GM12878 (cell line): ENCODE data around the gene CTIF. TPM values are rescaled to one million over a fixed set of nuclear protein-coding genes. Genes with fewer than 3 reads are reported as not detected.
A peak's percentile ranks its signal among the peaks of the same experiment; 100 is the strongest.

Source experiments
- ATAC-seq: fragments of 200-7000 bp; cut with Tn5 transposase; 3 replicates; pipeline ENCODE4 v1.9.1; 2020; ENCODE audit warnings: mild to moderate bottlenecking, moderate library complexity
- BruUV-seq: library from RNA; stranded (reverse); fragments of 400-500 nt; replicated peaks from 2 replicates; lab custom pipeline; 2021; lab: Mats Ljungman, UMichigan
- CTCF ChIA-PET: fragments of 300-600 bp; sonication (Branson Sonifier 250); formaldehyde crosslinking; extraction: SDS; loops from one replicate; lab custom pipeline; 2021; ENCODE audit warnings: inconsistent platforms; lab: Yijun Ruan, JAX
- POLR2A ChIA-PET: fragments of 350-600 bp; formaldehyde crosslinking; extraction: SDS; loops from one replicate; lab custom pipeline; 2021; ENCODE audit warnings: inconsistent platforms; lab: Charles Lee
- RAD21 ChIA-PET: fragments of 300-600 bp; sonication (Branson Sonifier 250); formaldehyde crosslinking; loops from one replicate; lab custom pipeline; 2023; ENCODE audit warnings: antibody characterized with exemption; ENCODE audit not compliant: unreplicated experiment; lab: Charles Lee
- SMC1A ChIA-PET: fragments of 300-600 bp; sonication (Branson Sonifier 250); formaldehyde crosslinking; loops from one replicate; lab custom pipeline; 2023; ENCODE audit not compliant: unreplicated experiment, uncharacterized antibody; lab: Charles Lee
- DNase-seq: peaks from one replicate; pipeline ENCODE4 v3.0.0-alpha.2; 2011; ENCODE audit warnings: low read depth, low spot score
- FAIRE-seq: peaks from 3 replicates; lab custom pipeline; 2011; peaks lifted over from hg19 to GRCh38; lab: Jason Lieb, UNC
- H2AFZ ChIP-seq: 2 replicates; pipeline ENCODE4 v1.6.0; 2011; ENCODE audit warnings: low read depth, low read length, control low read depth; ENCODE audit not compliant: control insufficient read depth
- H3K27ac ChIP-seq: 2 replicates; pipeline ENCODE4 v1.5.1; 2011; ENCODE audit warnings: control low read depth; ENCODE audit not compliant: control insufficient read depth, insufficient read depth
- H3K27me3 ChIP-seq, 2 experiments: replicated peaks in 1 of 2; 2 replicates each; pipeline versions ENCODE4 v1.6.0 to v1.6.1; 2011; ENCODE audit warnings: low read length in 1 of 2; ENCODE audit not compliant: control insufficient read depth in 2 of 2, insufficient read depth in 2 of 2
- H3K36me3 ChIP-seq, 2 experiments: 2 replicates each; pipeline ENCODE4 v1.5.1; 2011; ENCODE audit warnings: low read length in 1 of 2; ENCODE audit not compliant: control insufficient read depth in 2 of 2, insufficient read depth in 2 of 2
- H3K4me1 ChIP-seq: 2 replicates; pipeline ENCODE4 v1.6.1; 2011; ENCODE audit warnings: mild to moderate bottlenecking, low read length, moderate library complexity, mixed read lengths; ENCODE audit not compliant: control insufficient read depth, insufficient read depth
- H3K4me2 ChIP-seq: 2 replicates; pipeline ENCODE4 v1.6.0; 2011; ENCODE audit warnings: control low read depth; ENCODE audit not compliant: control insufficient read depth, insufficient read depth
- H3K4me3 ChIP-seq: fragments of 200-600 bp; sonication (generic); 2 replicates; pipeline ENCODE4 v1.5.1; 2016
- H3K79me2 ChIP-seq: 2 replicates; pipeline ENCODE4 v1.6.0; 2011; ENCODE audit warnings: low read length; ENCODE audit not compliant: control insufficient read depth, insufficient read depth
- H3K9ac ChIP-seq: 2 replicates; pipeline ENCODE4 v1.8.0; 2011; ENCODE audit warnings: low read length, control low read depth, mixed read lengths; ENCODE audit not compliant: control insufficient read depth, insufficient read depth
- H3K9me3 ChIP-seq: replicated peaks from 3 replicates; pipeline ENCODE4 v1.5.1; 2011; ENCODE audit warnings: mild to moderate bottlenecking, low read length; ENCODE audit not compliant: control insufficient read depth, insufficient read depth
- H4K20me1 ChIP-seq: 2 replicates; pipeline ENCODE4 v1.6.0; 2011; ENCODE audit not compliant: control insufficient read depth, insufficient read depth
- DPF2 ChIP-seq: fragments of 450-650 bp; IDR thresholded peaks from 2 replicates; pipeline ENCODE4 v1.6.1; 2017; ENCODE audit warnings: mild to moderate bottlenecking
- SKIL ChIP-seq: fragments of 450-650 bp; IDR thresholded peaks from 2 replicates; pipeline ENCODE4 v1.6.1; 2017; ENCODE audit warnings: mild to moderate bottlenecking, low read depth, inconsistent platforms; ENCODE audit not compliant: poor library complexity, severe bottlenecking
- WGBS: methylation state at CpG from one replicate; pipeline ENCODE4 v1.1.6; 2016; ENCODE audit warnings: low lambda C conversion rate; ENCODE audit not compliant: insufficient replicate concordance, insufficient coverage; ENCODE audit errors: missing lambda C conversion rate; 5-methylcytosine and 5-hydroxymethylcytosine counted together
- in situ Hi-C: fragments of 300-500 bp; cut with MboI; formaldehyde crosslinking; loops from 9 replicates; pipeline ENCODE4 v1.14.3; 2018; ENCODE audit warnings: mixed read lengths
- intact Hi-C: fragments of 100-400 bp; cut with micrococcal nuclease; formaldehyde crosslinking; loops from one replicate; pipeline ENCODE4 v1.14.2; 2022; ENCODE audit not compliant: unreplicated experiment
- polyA plus RNA-seq, 11 experiments: library from polyadenylated mRNA; depleted of rRNA in 4 of 11; unstranded in 6 of 11; stranded (reverse) in 5 of 11; fragments of >200 nt; fragmentation: Nextera tagmentation in 4 of 11; fragmentation: Illumina TruSeq in 1 of 11; extraction: Ambion mirVana in 4 of 11; extraction: Trizol in 1 of 11; gene quantifications; 1 replicate in 1 of 11; 2 replicates in 10 of 11; pipeline versions ENCODE4 v1.2.1 to v1.2.3, GENCODE V29; 2011 to 2016; ENCODE audit warnings: inconsistent platforms in 2 of 11, missing spikeins in 2 of 11, low read depth in 1 of 11
- total RNA-seq, 4 experiments: library from RNA; depleted of rRNA in 3 of 4; stranded (reverse); fragments of >200 nt in 3 of 4; fragmentation: Illumina TruSeq in 1 of 4; extraction: Trizol in 1 of 4; gene quantifications; 2 replicates each; pipeline versions ENCODE4 v1.2.1 to v1.2.3, GENCODE V29; 2013 to 2021

Gene CTIF
- total and polyA plus RNA-seq, 10 of the 15 experiments (the other 5 are each of a cell fraction or from before 2014, with no cell fraction given): 0.06 to 11.6 (median 2.5) TPM

DNA sequence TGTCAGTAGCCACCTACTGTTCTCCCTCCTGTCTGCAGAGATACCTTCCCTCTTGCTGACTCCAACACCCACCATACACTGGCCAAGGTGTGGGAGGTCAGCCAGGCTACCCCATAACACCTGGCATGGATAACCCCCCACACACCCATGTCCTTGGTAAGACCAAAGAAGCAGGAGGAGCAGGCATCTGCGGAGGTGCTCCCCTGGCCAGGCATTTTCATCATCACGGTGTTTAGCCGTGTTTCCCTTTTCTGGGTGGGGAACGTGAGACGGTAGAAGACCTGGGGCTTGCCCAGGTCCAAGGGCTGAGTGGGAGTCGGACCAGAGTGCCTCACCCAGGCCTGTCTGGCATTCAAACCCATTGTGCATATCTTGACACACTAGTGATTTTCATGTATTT, 261.6 kb downstream of the CTIF start:
- FAIRE-seq (no peak), ATAC-seq (no peak), DNase-seq (no peak)
- TF ChIP-seq DPF2 (no peak), SKIL (no peak)
- Histone ChIP-seq H3K9me3 (no peaks in the 10 kb centered on the region), H4K20me1 (no peaks in the 10 kb centered on the region), H3K27me3 (no peaks in the 10 kb centered on the region), H3K4me2 (peak overlapping the region; percentile 63; the same call in 1 of the 2 replicates), H3K79me2 (no peaks in the 10 kb centered on the region), H3K9ac (peak overlapping the region; percentile 58), H2AFZ (peak overlapping the region; percentile 56), H3K27ac (peak overlapping the region; percentile 92), H3K36me3 (peaks cover 0 to 2% of the 10 kb centered on the region in 2 experiments; a peak in 1 of 4 replicates), H3K4me1 (peaks cover 52% of the 10 kb centered on the region), H3K4me3 (peak overlapping the region; percentile 36; the same call in 1 of the 2 replicates)
- 11% methylated on average over 6 of the region's 6 CpGs for WGBS
- CTCF ChIA-PET: interaction anchor here (1.4 to 3.2 kb wide), 3 partner anchors 15 to 22 kb away, joined by 11 to 36 read pairs (median 13); no protein-coding TSS in a partner anchor
- SMC1A ChIA-PET: interaction anchor here (0.9 to 3.4 kb wide), 17 partner anchors 8 to 378 kb away, joined by 3 to 64 read pairs (median 9); no protein-coding TSS in a partner anchor
- RAD21 ChIA-PET: interaction anchor here (1.2 to 5.1 kb wide), 12 partner anchors 10 to 361 kb away, joined by 3 to 86 read pairs (median 14); no protein-coding TSS in a partner anchor
- TSS peak; percentile 62 for BruUV-seq
- POLR2A ChIA-PET: interaction anchor here (1.1 to 3.2 kb wide), 7 partner anchors 10 to 32 kb away, joined by 5 to 31 read pairs (median 16); no protein-coding TSS in a partner anchor
- in situ Hi-C loops: loop anchor here (25.0 kb wide), 1 partner anchor 1487 kb away; the partner anchor contains the start of genes CXXC1 and MBD1
- intact Hi-C loops: loop anchor here (2.0 kb wide), 1 partner anchor 34 kb away; no protein-coding TSS in a partner anchor
